Activated CD8-positive, alpha-beta memory T cell treated with anti-CD3 and anti-CD28 coated beads, Interleukin-2, amount 50 U/mL, for 24 hours (primary cell): ENCODE measurements around the gene LUZP2.

Source experiments
- DNase-seq: peaks from one replicate; pipeline ENCODE4 v3.0.0-alpha.2; 2020; ENCODE audit errors: extremely low read depth

LUZP2 gene

GRCh38 chr11:24716403-24716802, 219.6 kb downstream of the LUZP2 start:
- no peak for DNase-seq

- DNase-seq = no peak
Observed at GRCh38 chr11:24723231-24723630, 226.4 kb downstream of the LUZP2 start.

GRCh38 chr11:24731554-24731953, 234.7 kb downstream of the LUZP2 start:
- no peak for DNase-seq

GRCh38 chr11:24734742-24735237, 237.9 kb downstream of the LUZP2 start:
- no peak for DNase-seq

GRCh38 chr11:24738972-24739371, 242.1 kb downstream of the LUZP2 start:
- DNase-seq = no peak

GRCh38 chr11:24739637-24740036, 242.8 kb downstream of the LUZP2 start:
- DNase-seq = no peak

GRCh38 chr11:24747275-24748251, 250.7 kb downstream of the LUZP2 start:
- DNase-seq = no peak

- DNase-seq = no peak
Observed at GRCh38 chr11:24748261-24748660, 251.4 kb downstream of the LUZP2 start.

- no peak for DNase-seq
Observed at GRCh38 chr11:24754406-24754805, 257.6 kb downstream of the LUZP2 start.

GRCh38 chr11:24755260-24755839, 258.5 kb downstream of the LUZP2 start:
- DNase-seq = no peak

- no peak for DNase-seq
Observed at GRCh38 chr11:24759742-24760141, 262.9 kb downstream of the LUZP2 start.

GRCh38 chr11:24760681-24761080, 263.8 kb downstream of the LUZP2 start:
- DNase-seq = no peak

GRCh38 chr11:24762076-24762475, 265.2 kb downstream of the LUZP2 start:
- DNase-seq = no peak

GRCh38 chr11:24767411-24767810, 270.6 kb downstream of the LUZP2 start:
- no peak for DNase-seq

- DNase-seq = no peak
Observed at GRCh38 chr11:24773322-24773721, 276.5 kb downstream of the LUZP2 start.

- DNase-seq = no peak
Observed at GRCh38 chr11:24779791-24780190, 282.9 kb downstream of the LUZP2 start.

GRCh38 chr11:24781288-24781687, 284.4 kb downstream of the LUZP2 start:
- DNase-seq = no peak

- no peak for DNase-seq
Observed at GRCh38 chr11:24793479-24793878, 296.6 kb downstream of the LUZP2 start.

GRCh38 chr11:24794064-24794463, 297.2 kb downstream of the LUZP2 start:
- DNase-seq = no peak

- no peak for DNase-seq
Observed at GRCh38 chr11:24805671-24806070, 308.8 kb downstream of the LUZP2 start.

- DNase-seq = no peak
Observed at GRCh38 chr11:24808173-24808572, 311.3 kb downstream of the LUZP2 start.

GRCh38 chr11:24819006-24819405, 322.2 kb downstream of the LUZP2 start:
- no peak for DNase-seq

GRCh38 chr11:24819863-24820434, 323.1 kb downstream of the LUZP2 start:
- no peak for DNase-seq
